K562 (cell line): ENCODE data around the gene NEK4. TPM values are rescaled to one million over a fixed set of nuclear protein-coding genes. Genes with fewer than 3 reads are reported as not detected.
A peak's percentile ranks its signal among the peaks of the same experiment; 100 is the strongest.

Experiments used
- ATAC-seq: fragments of 200-7000 bp; cut with Tn5 transposase; 3 replicates; pipeline ENCODE4 v1.9.1; 2020; ENCODE audit warnings: moderate library complexity
- BruUV-seq: library from RNA; stranded (reverse); fragments of 400-500 nt; replicated peaks from 2 replicates; lab custom pipeline; 2021; lab: Mats Ljungman, UMichigan
- CTCF ChIA-PET: fragments of 300-600 bp; formaldehyde crosslinking; extraction: SDS; loops from one replicate; lab custom pipeline; 2021; ENCODE audit warnings: low intra/inter-chr PET ratio; lab: Yijun Ruan, JAX
- POLR2A ChIA-PET: fragments of 300-600, 350-650 bp; sonication (Branson Sonifier 250); formaldehyde crosslinking; extraction: SDS; loops from one replicate; lab custom pipeline; 2021; ENCODE audit warnings: antibody characterized with exemption, inconsistent platforms; lab: Yijun Ruan, JAX
- DNase-seq, 4 experiments: peaks; one replicate each; pipeline versions ENCODE4 v3.0.0 to v3.0.0-alpha.2; 2011 to 2018; ENCODE audit warnings: low spot score in 3 of 4, mixed read lengths in 3 of 4; ENCODE audit errors: extremely low read depth in 1 of 4
- FAIRE-seq: peaks from 2 replicates; lab custom pipeline; 2011; peaks lifted over from hg19 to GRCh38; lab: Jason Lieb, UNC
- H2AFZ ChIP-seq: 2 replicates; pipeline ENCODE4 v1.6.0; 2011; ENCODE audit warnings: low read depth, low read length, control low read depth, inconsistent platforms
- H3K27ac ChIP-seq: fragments of 200-600 bp; 3 replicates; pipeline ENCODE4 v1.8.0; 2011; ENCODE audit warnings: low read depth, mild to moderate bottlenecking, control low read depth, inconsistent platforms, low read length, moderate library complexity, mixed read lengths; ENCODE audit errors: extremely low read depth
- H3K27me3 ChIP-seq, 2 experiments: fragments of 300-600 bp in 1 of 2; 2 replicates in 1 of 2; 3 replicates in 1 of 2; pipeline versions ENCODE4 v1.6.0 to v1.8.0; 2011; ENCODE audit warnings: inconsistent platforms in 2 of 2, low read length in 2 of 2, mild to moderate bottlenecking in 1 of 2, mixed read lengths in 1 of 2, moderate library complexity in 1 of 2; ENCODE audit not compliant: control insufficient read depth in 2 of 2, insufficient read depth in 2 of 2
- H3K36me3 ChIP-seq: fragments of 300-600 bp; 3 replicates; pipeline ENCODE4 v1.8.0; 2011; ENCODE audit warnings: mild to moderate bottlenecking, low read length, inconsistent platforms; ENCODE audit not compliant: control insufficient read depth, insufficient read depth
- H3K4me1 ChIP-seq, 2 experiments: fragments of 200-600 bp in 1 of 2; replicated peaks in 1 of 2; 2 replicates in 1 of 2; 3 replicates in 1 of 2; pipeline versions ENCODE4 v1.5.1 to v1.8.0; 2011; ENCODE audit warnings: inconsistent platforms in 2 of 2, low read length in 2 of 2, mild to moderate bottlenecking in 1 of 2, mixed read lengths in 1 of 2, moderate library complexity in 1 of 2; ENCODE audit not compliant: control insufficient read depth in 2 of 2, insufficient read depth in 2 of 2
- H3K4me2 ChIP-seq: 2 replicates; pipeline ENCODE4 v1.6.1; 2011; ENCODE audit warnings: low read length, control low read depth, inconsistent platforms, mixed read lengths; ENCODE audit not compliant: insufficient read depth
- H3K4me3 ChIP-seq: fragments of 200-600 bp; sonication (generic), shearing (Covaris generic); 2 replicates; pipeline ENCODE4 v1.5.1; 2016; ENCODE audit warnings: control low read depth, inconsistent platforms
- H3K79me2 ChIP-seq: fragments of 200-600 bp; 3 replicates; pipeline ENCODE4 v1.8.0; 2011; ENCODE audit warnings: low read length, inconsistent platforms; ENCODE audit not compliant: control insufficient read depth, insufficient read depth
- H3K9ac ChIP-seq, 2 experiments: 2 replicates each; pipeline versions ENCODE4 v1.6.0 to v1.6.1; 2011; ENCODE audit warnings: low read depth in 2 of 2, low read length in 2 of 2, control low read depth in 1 of 2, inconsistent platforms in 1 of 2, mild to moderate bottlenecking in 1 of 2, mixed read lengths in 1 of 2; ENCODE audit not compliant: insufficient read depth in 1 of 2
- H3K9me1 ChIP-seq: one replicate; pipeline ENCODE4 v1.6.0; 2011; ENCODE audit warnings: inconsistent platforms, mild to moderate bottlenecking, low read length, moderate library complexity; ENCODE audit not compliant: control insufficient read depth, insufficient read depth
- H3K9me3 ChIP-seq: replicated peaks from 2 replicates; pipeline ENCODE4 v1.5.1; 2011; ENCODE audit warnings: low read depth, low read length, inconsistent platforms; ENCODE audit not compliant: control insufficient read depth, insufficient read depth
- H4K20me1 ChIP-seq: replicated peaks from 2 replicates; pipeline ENCODE4 v1.6.1; 2011; ENCODE audit warnings: low read length, inconsistent platforms, mixed read lengths; ENCODE audit not compliant: control insufficient read depth, insufficient read depth
- ETS2 ChIP-seq: IDR thresholded peaks from 2 replicates; pipeline ENCODE4 v1.6.1; 2016; ENCODE audit warnings: borderline replicate concordance, missing genetic modification characterization, mild to moderate bottlenecking, moderate library complexity, missing compliant biosample characterization; ENCODE audit not compliant: poor library complexity, severe bottlenecking
- MAZ ChIP-seq, 2 experiments: fragments of 450-650 bp in 1 of 2; sonication (generic) in 1 of 2; formaldehyde crosslinking; IDR thresholded peaks in 1 of 2; conservative IDR thresholded peaks in 1 of 2; 2 replicates each; pipeline versions ENCODE4 v1.4.0 to v1.5.0; 2020; ENCODE audit warnings: mild to moderate bottlenecking in 1 of 2, missing genetic modification reagents in 1 of 2
- MLLT1 ChIP-seq, 2 experiments: fragments of 450-650 bp; IDR thresholded peaks; 2 replicates each; pipeline ENCODE4 v1.6.1; 2016
- MYBL2 ChIP-seq, 2 experiments: fragments of 450-650 bp in 1 of 2; sonication (generic) in 1 of 2; formaldehyde crosslinking in 1 of 2; IDR thresholded peaks; 2 replicates each; pipeline versions ENCODE4 v1.6.1 to v1.8.1; 2017 to 2022; ENCODE audit warnings: borderline replicate concordance in 1 of 2, inconsistent platforms in 1 of 2, low read depth in 1 of 2, mild to moderate bottlenecking in 1 of 2, missing genetic modification reagents in 1 of 2, moderate library complexity in 1 of 2
- MYNN ChIP-seq, 2 experiments: sonication (generic); formaldehyde crosslinking in 1 of 2; IDR thresholded peaks; 2 replicates each; pipeline versions ENCODE4 v1.5.0 to v1.6.1; 2016 to 2020; ENCODE audit warnings: antibody characterized with exemption in 1 of 2, missing genetic modification reagents in 1 of 2
- SMARCE1 ChIP-seq: fragments of 450-650 bp; IDR thresholded peaks from 2 replicates; pipeline ENCODE4 v1.7.1; 2016; ENCODE audit warnings: mild to moderate bottlenecking
- TBL1XR1 ChIP-seq, 2 experiments: IDR thresholded peaks; 2 replicates each; pipeline ENCODE4 v1.6.1; 2012; ENCODE audit warnings: improper control_type of control experiment in 2 of 2, low read length in 2 of 2, mild to moderate bottlenecking in 1 of 2
- ZNF263 ChIP-seq: sonication (generic); formaldehyde crosslinking; IDR thresholded peaks from 2 replicates; pipeline ENCODE4 v1.8.0; 2022; ENCODE audit warnings: mild to moderate bottlenecking, missing genetic modification reagents, borderline replicate concordance
- ZNF586 ChIP-seq: fragments of 450-650 bp; formaldehyde crosslinking; conservative IDR thresholded peaks from 2 replicates; pipeline ENCODE4 v1.4.0; 2020; ENCODE audit warnings: mild to moderate bottlenecking, moderate library complexity
- WGBS: fragments of 100-300 bp; shearing (Covaris generic); methylation state at CpG from one replicate; pipeline ENCODE4 v1.1.6; 2016; ENCODE audit warnings: low coverage, mixed read lengths; ENCODE audit not compliant: insufficient coverage; ENCODE audit errors: missing lambda C conversion rate; 5-methylcytosine and 5-hydroxymethylcytosine counted together
- in situ Hi-C: fragments of 300-500 bp; cut with MboI; formaldehyde crosslinking; loops from 4 replicates; pipeline ENCODE4 v1.15.0; 2018; ENCODE audit warnings: inconsistent platforms, mixed read lengths
- intact Hi-C: fragments of 100-400 bp; cut with micrococcal nuclease; formaldehyde crosslinking; loops from 2 replicates; pipeline ENCODE4 v1.14.2; 2022
- polyA plus RNA-seq, 8 experiments: library from polyadenylated mRNA; depleted of rRNA in 4 of 8; stranded (reverse) in 5 of 8; unstranded in 3 of 8; fragments of >200 nt; fragmentation: Nextera tagmentation in 2 of 8; fragmentation: Illumina TruSeq in 1 of 8; extraction: Ambion mirVana in 2 of 8; extraction: Trizol in 1 of 8; gene quantifications; 2 replicates each; pipeline versions ENCODE4 v1.2.1 to v1.2.3, GENCODE V29; 2011 to 2014; ENCODE audit warnings: inconsistent platforms in 1 of 8, missing spikeins in 1 of 8
- total RNA-seq, 7 experiments: library from RNA; depleted of rRNA in 6 of 7; stranded (reverse); fragments of >200 nt in 6 of 7; fragmentation: Illumina TruSeq in 2 of 7; extraction: Trizol in 2 of 7; gene quantifications; 2 replicates each; pipeline versions ENCODE4 v1.2.1 to v1.2.3, GENCODE V29; 2011 to 2021; ENCODE audit warnings: low replicate concordance in 1 of 7
- TF ChIP-seq, protein P1 (sequence below), 2 experiments: fragments of 450-650 bp; conservative IDR thresholded peaks; 2 replicates each; pipeline ENCODE4 v1.6.1; 2017; ENCODE audit warnings: mild to moderate bottlenecking in 2 of 2, moderate library complexity in 2 of 2
- TF ChIP-seq, protein P2 (sequence below): sonication (generic); formaldehyde crosslinking; IDR thresholded peaks from 2 replicates; pipeline ENCODE4 v1.9.0; 2022; ENCODE audit warnings: mild to moderate bottlenecking, missing genetic modification reagents
- TF ChIP-seq, protein P3 (sequence below): sonication (generic); formaldehyde crosslinking; IDR thresholded peaks from 2 replicates; pipeline ENCODE4 v1.8.0; 2022; ENCODE audit warnings: missing genetic modification reagents, mild to moderate bottlenecking, borderline replicate concordance

Gene NEK4
- total and polyA plus RNA-seq, 9 of the 15 experiments (the other 6 are each of a cell fraction or from before 2014, with no cell fraction given), result 5.8 to 23.1 (median 16.6) TPM

- Histone ChIP-seq H3K27me3 (no peaks in the 10 kb centered on the region), H3K4me1 (peaks cover 0 to 14% of the 10 kb centered on the region in 2 experiments; a peak in 3 of 5 replicates), H3K36me3 (peaks cover 28% of the 10 kb centered on the region; the same call in 2 of the 3 replicates), H3K4me2 (peak overlapping the region; percentile 20; the same call in 1 of the 2 replicates), H3K9me3 (no peaks in the 10 kb centered on the region), H3K9me1 (no peaks in the 10 kb centered on the region), H2AFZ (0 out of 2 replicates have a peak overlapping the region, but pooled peaks have one; percentile 9), H4K20me1 (no peaks in the 10 kb centered on the region), H3K27ac (peak overlapping the region; percentile 47; the same call in 1 of the 3 replicates), H3K4me3 (no peak overlapping the region), H3K79me2 (no peaks in the 10 kb centered on the region), H3K9ac (no peak overlapping the region)
- peak; percentile 92 for FAIRE-seq
- DNase-seq, result peak in 3 of 4 experiments; percentile 18 to 65 (median 47)
- POLR2A ChIA-PET, result interaction anchor here (0.9 kb wide), 1 partner anchor 17 kb away, joined by 4 read pairs; no protein-coding TSS in a partner anchor
- no TSS peak for BruUV-seq
- CTCF ChIA-PET, result no interaction called here
- peak; percentile 91 for ATAC-seq
- intact Hi-C loops, result no loop called here
- in situ Hi-C loops, result no loop called here
- WGBS, result 24% methylated on average over 8 of the region's 9 CpGs
- 0 out of 2 replicates have a peak, but pooled peaks have one; percentile 26 for TF ChIP-seq ZNF263
- 0 out of 4 replicates have a peak, but pooled peaks of 1 of the 2 experiments have one; percentile 36 for TF ChIP-seq MAZ (CRISPR knock-in tag; conservative IDR thresholded peaks at IDR 0.05 in 1 of 2, IDR thresholded peaks at IDR 0.05 in 1 of 2)
- peak; percentile 74 for TF ChIP-seq SMARCE1
- TF ChIP-seq, protein P1, sequence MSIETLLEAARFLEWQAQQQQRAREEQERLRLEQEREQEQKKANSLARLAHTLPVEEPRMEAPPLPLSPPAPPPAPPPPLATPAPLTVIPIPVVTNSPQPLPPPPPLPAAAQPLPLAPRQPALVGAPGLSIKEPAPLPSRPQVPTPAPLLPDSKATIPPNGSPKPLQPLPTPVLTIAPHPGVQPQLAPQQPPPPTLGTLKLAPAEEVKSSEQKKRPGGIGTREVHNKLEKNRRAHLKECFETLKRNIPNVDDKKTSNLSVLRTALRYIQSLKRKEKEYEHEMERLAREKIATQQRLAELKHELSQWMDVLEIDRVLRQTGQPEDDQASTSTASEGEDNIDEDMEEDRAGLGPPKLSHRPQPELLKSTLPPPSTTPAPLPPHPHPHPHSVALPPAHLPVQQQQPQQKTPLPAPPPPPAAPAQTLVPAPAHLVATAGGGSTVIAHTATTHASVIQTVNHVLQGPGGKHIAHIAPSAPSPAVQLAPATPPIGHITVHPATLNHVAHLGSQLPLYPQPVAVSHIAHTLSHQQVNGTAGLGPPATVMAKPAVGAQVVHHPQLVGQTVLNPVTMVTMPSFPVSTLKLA (conservative IDR thresholded peaks at IDR 0.05), result 0 out of 4 replicates have a peak, but pooled peaks of 1 of the 2 experiments have one; percentile 23
- TF ChIP-seq ETS2 (tag), result no peak
- no peak for TF ChIP-seq ZNF586
- no peak for TF ChIP-seq MYBL2 (IDR thresholded peaks at IDR 0.05; ENCODE audit: low read depth)
- TF ChIP-seq MYBL2 (CRISPR knock-in tag; IDR thresholded peaks at IDR 0.05; ENCODE audit: borderline replicate concordance), result no peak
- peak in 1 of 2 experiments; percentile 90; a peak in 2 of 4 replicates for TF ChIP-seq MLLT1 (IDR thresholded peaks at IDR 0.05)
- TF ChIP-seq TBL1XR1 (IDR thresholded peaks at IDR 0.05; ENCODE audit: low read length in 2 of 2), result no peak
- TF ChIP-seq, protein P2, sequence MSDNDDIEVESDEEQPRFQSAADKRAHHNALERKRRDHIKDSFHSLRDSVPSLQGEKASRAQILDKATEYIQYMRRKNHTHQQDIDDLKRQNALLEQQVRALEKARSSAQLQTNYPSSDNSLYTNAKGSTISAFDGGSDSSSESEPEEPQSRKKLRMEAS, result peak; percentile 37; the same call in 1 of the 2 replicates
- TF ChIP-seq MYNN (IDR thresholded peaks at IDR 0.05), result peak; percentile 92; the same call in 1 of the 2 replicates
- no peak for TF ChIP-seq MYNN (CRISPR knock-in tag; IDR thresholded peaks at IDR 0.05)
- TF ChIP-seq, protein P3, sequence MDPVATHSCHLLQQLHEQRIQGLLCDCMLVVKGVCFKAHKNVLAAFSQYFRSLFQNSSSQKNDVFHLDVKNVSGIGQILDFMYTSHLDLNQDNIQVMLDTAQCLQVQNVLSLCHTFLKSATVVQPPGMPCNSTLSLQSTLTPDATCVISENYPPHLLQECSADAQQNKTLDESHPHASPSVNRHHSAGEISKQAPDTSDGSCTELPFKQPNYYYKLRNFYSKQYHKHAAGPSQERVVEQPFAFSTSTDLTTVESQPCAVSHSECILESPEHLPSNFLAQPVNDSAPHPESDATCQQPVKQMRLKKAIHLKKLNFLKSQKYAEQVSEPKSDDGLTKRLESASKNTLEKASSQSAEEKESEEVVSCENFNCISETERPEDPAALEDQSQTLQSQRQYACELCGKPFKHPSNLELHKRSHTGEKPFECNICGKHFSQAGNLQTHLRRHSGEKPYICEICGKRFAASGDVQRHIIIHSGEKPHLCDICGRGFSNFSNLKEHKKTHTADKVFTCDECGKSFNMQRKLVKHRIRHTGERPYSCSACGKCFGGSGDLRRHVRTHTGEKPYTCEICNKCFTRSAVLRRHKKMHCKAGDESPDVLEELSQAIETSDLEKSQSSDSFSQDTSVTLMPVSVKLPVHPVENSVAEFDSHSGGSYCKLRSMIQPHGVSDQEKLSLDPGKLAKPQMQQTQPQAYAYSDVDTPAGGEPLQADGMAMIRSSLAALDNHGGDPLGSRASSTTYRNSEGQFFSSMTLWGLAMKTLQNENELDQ (CRISPR knock-in tag), result no peak
These were observed 99.9 kb downstream of the NEK4 start for GRCh38 chr3:52670621-52671521.
